Measurements from ENCODE around the gene ZBTB38.

GRCh38 chr3:141335531-141336061 lies 32.7 kb upstream of the ZBTB38 start:
- TF ChIP-seq EZH2phosphoT487 (IDR thresholded peaks at IDR 0.05; ENCODE audit: insufficient read depth, low read depth) (peak; percentile 85), EZH2 (IDR thresholded peaks at IDR 0.05; ENCODE audit: insufficient read depth, poor library complexity, severe bottlenecking) (no peak)

Data from GM23248 (cell line).